ENCODE results near the gene ERCC2. TPM values are rescaled to one million over a fixed set of nuclear protein-coding genes. Genes with fewer than 3 reads are reported as not detected.

The ERCC2 gene
- total RNA-seq, 1 experiment from 2014 or later, result 58.9 TPM

- BruUV-seq (replicated peaks), result no TSS peak
- ChIA-PET POLR2A (no interaction called here), CTCF (no interaction called here), RAD21 (ENCODE audit: low non-redundant PET in 1 of 2, low total read pairs in 2 of 2, uncharacterized antibody in 2 of 2, unreplicated experiment in 2 of 2) (no interaction called here)
- DNase-seq (ENCODE audit: low read depth, low spot score) (no peak), ATAC-seq (no peak)
- no peak overlapping the region for H3K4me3 ChIP-seq (replicated peaks in 1 of 2; ENCODE audit: low read depth in 1 of 2, low read length in 2 of 2)
- H2AFZ ChIP-seq (ENCODE audit: low read depth, low read length, poor library complexity, severe bottlenecking), result no peak overlapping the region
- TF ChIP-seq SRF (IDR thresholded peaks at IDR 0.05; ENCODE audit: low read depth) (no peak), POLR2AphosphoS5 (IDR thresholded peaks at IDR 0.05; ENCODE audit: low read depth, low read length) (no peak), EGR1 (IDR thresholded peaks at IDR 0.05; ENCODE audit: low read depth) (no peak)
- intact Hi-C loops (cut with micrococcal nuclease), result no loop called here
- H3K4me1 ChIP-seq (ENCODE audit: control insufficient read depth in 1 of 2, insufficient read depth in 2 of 2, low read length in 2 of 2), result peaks cover 0 to 4% of the 10 kb centered on the region in 2 experiments; a peak in 1 of 4 replicates
- H4K20me1 ChIP-seq (ENCODE audit: insufficient read depth), result no peaks in the 10 kb centered on the region
- H3K27me3 ChIP-seq (ENCODE audit: insufficient read depth, low read length), result no peaks in the 10 kb centered on the region
- H3K9ac ChIP-seq (ENCODE audit: low read length), result no peak overlapping the region
- no peaks in the 10 kb centered on the region for H3K9me2 ChIP-seq (ENCODE audit: insufficient read depth)
- H3K36me3 ChIP-seq (ENCODE audit: control insufficient read depth in 1 of 2, insufficient read depth in 2 of 2, low read length in 2 of 2), result peaks cover 4 to 16% of the 10 kb centered on the region in 2 experiments; a peak in 3 of 4 replicates
- no peak overlapping the region for H3K27ac ChIP-seq (ENCODE audit: low read depth, low read length)
- H3K79me2 ChIP-seq (ENCODE audit: insufficient read depth, low read length), result peaks cover 9% of the 10 kb centered on the region; the same call in 1 of the 2 replicates
- no peak overlapping the region for H3K4me2 ChIP-seq (ENCODE audit: low read length)
- H3K9me3 ChIP-seq (ENCODE audit: control insufficient read depth in 1 of 2, insufficient read depth in 1 of 2, low read depth in 1 of 2, low read length in 2 of 2), result no peaks in the 10 kb centered on the region
These were observed 6.4 kb downstream of the ERCC2 start for GRCh38 chr19:45363861-45364459.

- Histone ChIP-seq H3K36me3 (ENCODE audit: control insufficient read depth in 1 of 2, insufficient read depth in 2 of 2, low read length in 2 of 2) (peaks cover 4 to 14% of the 10 kb centered on the region in 2 experiments; a peak in 3 of 4 replicates), H3K27me3 (ENCODE audit: insufficient read depth, low read length) (no peaks in the 10 kb centered on the region), H3K4me2 (ENCODE audit: low read length) (no peak overlapping the region), H3K79me2 (ENCODE audit: insufficient read depth, low read length) (no peaks in the 10 kb centered on the region), H3K4me1 (ENCODE audit: control insufficient read depth in 1 of 2, insufficient read depth in 2 of 2, low read length in 2 of 2) (no peaks in the 10 kb centered on the region), H2AFZ (ENCODE audit: low read depth, low read length, poor library complexity, severe bottlenecking) (no peak overlapping the region), H3K9me2 (ENCODE audit: insufficient read depth) (no peaks in the 10 kb centered on the region), H3K9ac (ENCODE audit: low read length) (no peak overlapping the region), H3K27ac (ENCODE audit: low read depth, low read length) (no peak overlapping the region), H3K4me3 (replicated peaks in 1 of 2; ENCODE audit: low read depth in 1 of 2, low read length in 2 of 2) (no peak overlapping the region), H3K9me3 (ENCODE audit: control insufficient read depth in 1 of 2, insufficient read depth in 1 of 2, low read depth in 1 of 2, low read length in 2 of 2) (no peaks in the 10 kb centered on the region), H4K20me1 (ENCODE audit: insufficient read depth) (no peaks in the 10 kb centered on the region)
- CTCF ChIA-PET, result no interaction called here
- ATAC-seq (no peak), DNase-seq (ENCODE audit: low read depth, low spot score) (no peak)
- RAD21 ChIA-PET (ENCODE audit: low non-redundant PET in 1 of 2, low total read pairs in 2 of 2, uncharacterized antibody in 2 of 2, unreplicated experiment in 2 of 2), result no interaction called here
- TF ChIP-seq EZH2phosphoT487 (IDR thresholded peaks at IDR 0.05; ENCODE audit: borderline replicate concordance) (no peak), EGR1 (IDR thresholded peaks at IDR 0.05; ENCODE audit: low read depth) (no peak), POLR2A (IDR thresholded peaks at IDR 0.05; ENCODE audit: borderline replicate concordance, extremely low read depth, insufficient read depth, insufficient read length) (no peak), RAD21 (IDR thresholded peaks at IDR 0.05; ENCODE audit: low read depth) (no peak), EZH2 (IDR thresholded peaks at IDR 0.05) (no peak), REST (IDR thresholded peaks at IDR 0.05; ENCODE audit: low read depth) (no peak), ZFX (IDR thresholded peaks at IDR 0.05) (no peak), MAX (IDR thresholded peaks at IDR 0.05) (no peak), TCF7L2 (IDR thresholded peaks at IDR 0.05; ENCODE audit: borderline replicate concordance, extremely low read depth, insufficient read depth, insufficient read length) (no peak), CTCF (IDR thresholded peaks at IDR 0.05 in 2 of 3, conservative IDR thresholded peaks at IDR 0.05 in 1 of 3; ENCODE audit: borderline replicate concordance in 1 of 3, insufficient read depth in 1 of 3, low read depth in 2 of 3, low read length in 2 of 3) (no peak), ATF3 (IDR thresholded peaks at IDR 0.05) (no peak), ELF1 (IDR thresholded peaks at IDR 0.05; ENCODE audit: borderline replicate concordance, low read depth) (no peak), JUND (IDR thresholded peaks at IDR 0.05) (no peak)
- BruUV-seq (replicated peaks), result no TSS peak
- intact Hi-C loops (cut with micrococcal nuclease), result no loop called here
- POLR2A ChIA-PET, result no interaction called here
These were observed 8.1 kb downstream of the ERCC2 start for GRCh38 chr19:45362291-45362690.
